HL-60 (cell line): Measurements from ENCODE around the gene ZNF225.

Experiments used
- DNase-seq, 2 experiments: peaks; one replicate each; pipeline ENCODE4 v3.0.0-alpha.2; 2010 to 2020; ENCODE audit warnings: low read depth in 1 of 2, low spot score in 1 of 2
- H3K27ac ChIP-seq: fragments of 250-450 bp; sonication (Bioruptor Pico); replicated peaks from 2 replicates; pipeline ENCODE4 v1.5.1; 2020; ENCODE audit warnings: mild to moderate bottlenecking, moderate library complexity
- H3K27me3 ChIP-seq: fragments of 250-450 bp; sonication (Bioruptor Pico); 2 replicates; pipeline ENCODE4 v1.5.1; 2021; ENCODE audit warnings: mild to moderate bottlenecking, moderate library complexity; ENCODE audit not compliant: insufficient read depth, poor library complexity, severe bottlenecking
- H3K4me3 ChIP-seq: replicated peaks from 2 replicates; pipeline ENCODE4 v1.5.1; 2011; ENCODE audit warnings: mild to moderate bottlenecking, control low read depth, low read length; ENCODE audit not compliant: insufficient read depth
- CTCF ChIP-seq: IDR thresholded peaks from one replicate; pipeline ENCODE4 v1.5.1; 2011; ENCODE audit warnings: low read length, control low read depth, inconsistent platforms; ENCODE audit not compliant: insufficient read depth
- GABPA ChIP-seq: IDR thresholded peaks from 2 replicates; pipeline ENCODE4 v1.6.1; 2012; ENCODE audit warnings: low read depth
- POLR2AphosphoS5 ChIP-seq: IDR thresholded peaks from 2 replicates; pipeline ENCODE4 v1.6.1; 2012; ENCODE audit warnings: low read depth
- SPI1 ChIP-seq: IDR thresholded peaks from 2 replicates; pipeline ENCODE4 v1.6.1; 2012; ENCODE audit warnings: low read depth, mild to moderate bottlenecking, borderline replicate concordance
- TF ChIP-seq, protein P1 (sequence below): IDR thresholded peaks from 2 replicates; pipeline ENCODE4 v1.6.1; 2012; ENCODE audit warnings: low read depth; ENCODE audit not compliant: insufficient replicate concordance

ZNF225 gene

DNA sequence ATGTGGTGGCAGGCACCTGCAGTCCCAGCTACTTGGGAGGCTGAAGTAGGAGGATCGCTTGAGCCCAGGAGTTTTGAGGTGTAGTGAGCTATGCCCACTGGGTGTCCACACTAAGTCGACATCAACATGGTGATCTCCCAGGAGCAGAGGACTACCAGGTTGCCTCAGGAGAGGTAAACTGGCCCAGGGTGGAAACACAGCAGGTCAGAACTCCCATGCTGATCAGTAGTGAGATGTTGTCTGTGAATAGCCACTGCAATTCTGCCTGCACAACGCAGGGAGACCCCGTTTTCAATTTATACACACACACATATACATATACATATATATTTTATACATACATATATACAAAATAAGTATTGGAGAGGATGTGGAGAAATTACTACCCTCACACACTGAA, 21.1 kb upstream of the ZNF225 start:
- no peak overlapping the region for H3K4me3 ChIP-seq
- no peak for TF ChIP-seq CTCF
- no peak for TF ChIP-seq SPI1
- TF ChIP-seq GABPA: no peak
- TF ChIP-seq, protein P1, sequence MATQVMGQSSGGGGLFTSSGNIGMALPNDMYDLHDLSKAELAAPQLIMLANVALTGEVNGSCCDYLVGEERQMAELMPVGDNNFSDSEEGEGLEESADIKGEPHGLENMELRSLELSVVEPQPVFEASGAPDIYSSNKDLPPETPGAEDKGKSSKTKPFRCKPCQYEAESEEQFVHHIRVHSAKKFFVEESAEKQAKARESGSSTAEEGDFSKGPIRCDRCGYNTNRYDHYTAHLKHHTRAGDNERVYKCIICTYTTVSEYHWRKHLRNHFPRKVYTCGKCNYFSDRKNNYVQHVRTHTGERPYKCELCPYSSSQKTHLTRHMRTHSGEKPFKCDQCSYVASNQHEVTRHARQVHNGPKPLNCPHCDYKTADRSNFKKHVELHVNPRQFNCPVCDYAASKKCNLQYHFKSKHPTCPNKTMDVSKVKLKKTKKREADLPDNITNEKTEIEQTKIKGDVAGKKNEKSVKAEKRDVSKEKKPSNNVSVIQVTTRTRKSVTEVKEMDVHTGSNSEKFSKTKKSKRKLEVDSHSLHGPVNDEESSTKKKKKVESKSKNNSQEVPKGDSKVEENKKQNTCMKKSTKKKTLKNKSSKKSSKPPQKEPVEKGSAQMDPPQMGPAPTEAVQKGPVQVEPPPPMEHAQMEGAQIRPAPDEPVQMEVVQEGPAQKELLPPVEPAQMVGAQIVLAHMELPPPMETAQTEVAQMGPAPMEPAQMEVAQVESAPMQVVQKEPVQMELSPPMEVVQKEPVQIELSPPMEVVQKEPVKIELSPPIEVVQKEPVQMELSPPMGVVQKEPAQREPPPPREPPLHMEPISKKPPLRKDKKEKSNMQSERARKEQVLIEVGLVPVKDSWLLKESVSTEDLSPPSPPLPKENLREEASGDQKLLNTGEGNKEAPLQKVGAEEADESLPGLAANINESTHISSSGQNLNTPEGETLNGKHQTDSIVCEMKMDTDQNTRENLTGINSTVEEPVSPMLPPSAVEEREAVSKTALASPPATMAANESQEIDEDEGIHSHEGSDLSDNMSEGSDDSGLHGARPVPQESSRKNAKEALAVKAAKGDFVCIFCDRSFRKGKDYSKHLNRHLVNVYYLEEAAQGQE: no peak

GRCh38 chr19:44093931-44094765, 19.1 kb upstream of the ZNF225 start, which contains the start of gene ZNF224:
Gene ZNF224, plus strand, starts transcription at chr19:44094361. Its CDS starts 3,513 bp downstream, at chr19:44097874.
- Histone ChIP-seq H3K27ac (peak within 1 kb of the TSS; percentile 71), H3K4me3 (peak within 1 kb of the TSS; percentile 87), H3K27me3 (no peaks in the 10 kb centered on the region)
- TF ChIP-seq POLR2AphosphoS5 (peak; percentile 36; the same call in 1 of the 2 replicates), CTCF (no peak), GABPA (peak; percentile 90), SPI1 (peak; percentile 90)
- TF ChIP-seq, protein P1: no peak
- DNase-seq: peak; percentile 91 to 97

More for the DNA sequence above, 21.1 kb upstream of the ZNF225 start:
- DNase-seq: no peak
- H3K27me3 ChIP-seq: no peaks in the 10 kb centered on the region
- H3K27ac ChIP-seq: no peak overlapping the region

DNA sequence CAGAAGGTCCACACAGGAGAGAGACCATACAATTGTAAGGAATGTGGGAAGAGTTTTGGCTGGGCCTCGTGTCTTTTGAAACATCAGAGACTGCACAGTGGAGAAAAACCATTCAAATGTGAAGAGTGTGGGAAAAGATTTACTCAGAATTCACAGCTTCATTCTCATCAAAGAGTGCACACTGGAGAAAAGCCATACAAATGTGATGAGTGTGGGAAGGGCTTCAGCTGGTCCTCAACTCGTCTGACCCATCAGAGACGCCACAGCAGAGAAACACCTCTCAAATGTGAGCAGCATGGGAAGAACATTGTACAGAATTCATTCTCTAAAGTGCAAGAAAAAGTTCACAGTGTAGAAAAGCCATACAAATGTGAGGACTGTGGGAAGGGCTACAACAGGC, 5.4 kb upstream of the ZNF225 start:
- TF ChIP-seq CTCF (no peak), SPI1 (no peak), POLR2AphosphoS5 (no peak), GABPA (no peak)
- TF ChIP-seq, protein P1: no peak
- DNase-seq: no peak

More for the DNA sequence above, 5.4 kb upstream of the ZNF225 start:
- no peak overlapping the region for H3K27ac ChIP-seq
- no peak overlapping the region for H3K4me3 ChIP-seq
- H3K27me3 ChIP-seq: no peaks in the 10 kb centered on the region
